ENCODE measurements around the gene BCL2L12.
"Not testable (repeated sequence)": the region's sequence is repeated elsewhere in the genome, so short reads cannot be mapped to it uniquely, and the experiment has no call there.

Gene BCL2L12

DNA sequence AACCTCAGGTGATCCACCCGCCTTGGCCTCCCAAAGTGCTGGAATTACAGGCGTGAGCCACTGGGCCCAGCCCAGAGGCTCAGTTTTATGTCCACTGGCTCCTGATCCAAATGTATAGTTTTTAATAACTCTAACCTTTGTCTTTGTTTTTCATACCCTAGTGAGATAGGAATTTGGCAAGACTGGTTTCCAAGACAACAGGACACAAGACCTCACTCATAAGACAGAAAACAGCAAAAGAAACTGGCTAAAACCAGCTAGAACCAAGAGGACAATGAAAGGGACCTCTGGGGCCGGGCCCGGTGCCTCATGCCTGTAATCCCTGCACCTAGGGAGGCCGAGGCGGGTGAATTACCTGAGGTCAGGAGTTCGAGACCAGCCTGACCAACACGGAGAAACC lies 52.8 kb downstream of the BCL2L12 start:
- TF ChIP-seq ZNF274 (IDR thresholded peaks at IDR 0.05; ENCODE audit: low read depth, low read length), result no peak
- no peak overlapping the region for H3K4me3 ChIP-seq (ENCODE audit: low read length)

DNA sequence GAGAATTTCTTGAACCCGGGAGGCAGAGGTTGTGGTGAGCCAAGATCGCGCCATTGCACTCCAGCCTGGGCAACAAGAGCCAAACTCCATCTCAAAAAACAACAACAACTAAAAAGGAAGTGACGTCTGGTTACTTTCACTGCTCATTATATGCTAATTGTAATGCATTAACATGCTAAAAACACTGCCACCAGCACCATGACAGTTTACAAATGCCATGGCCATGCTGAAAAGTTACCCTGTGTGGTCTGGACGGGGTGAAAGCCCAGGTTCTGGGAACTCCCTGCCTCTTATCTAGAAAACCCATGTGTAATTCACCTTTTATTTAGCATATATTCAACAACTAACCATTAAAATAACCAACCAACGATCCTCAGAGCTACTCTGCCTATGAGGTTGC lies 53.3 kb downstream of the BCL2L12 start:
- TF ChIP-seq ZNF274 (IDR thresholded peaks at IDR 0.05; ENCODE audit: low read depth, low read length), result no peak
- H3K4me3 ChIP-seq (ENCODE audit: low read length), result no peak overlapping the region

DNA sequence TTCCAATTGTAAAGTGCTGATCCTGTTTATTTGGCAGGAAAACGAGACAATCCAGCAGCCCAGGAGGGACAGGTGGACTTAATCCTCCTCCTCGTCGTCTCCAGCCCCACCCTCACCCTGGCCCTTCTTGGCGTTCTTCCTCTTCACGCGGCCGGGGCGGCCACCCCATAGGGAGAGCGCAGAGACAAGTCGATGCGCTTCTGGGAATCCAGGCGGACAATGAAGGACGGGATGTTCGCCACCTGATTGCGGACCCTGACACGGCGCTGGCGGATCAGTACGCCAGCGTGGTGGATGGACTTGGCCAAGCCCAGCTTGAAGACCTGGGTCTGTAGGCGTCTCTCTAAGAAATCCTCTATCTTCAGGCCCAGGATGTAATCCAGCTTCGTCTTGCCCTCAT lies 53.7 kb downstream of the BCL2L12 start:
- H3K4me3 ChIP-seq (ENCODE audit: low read length), result not testable (repeated sequence)
